ENCODE measurements around the gene KDM4B. TPM values are rescaled to one million over a fixed set of nuclear protein-coding genes. Genes with fewer than 3 reads are reported as not detected.

Gene KDM4B
- total and polyA plus RNA-seq, 2 donors (not counting 1 experiment from before 2014, with no cell fraction given), result 6.4 to 14.4 TPM

DNA sequence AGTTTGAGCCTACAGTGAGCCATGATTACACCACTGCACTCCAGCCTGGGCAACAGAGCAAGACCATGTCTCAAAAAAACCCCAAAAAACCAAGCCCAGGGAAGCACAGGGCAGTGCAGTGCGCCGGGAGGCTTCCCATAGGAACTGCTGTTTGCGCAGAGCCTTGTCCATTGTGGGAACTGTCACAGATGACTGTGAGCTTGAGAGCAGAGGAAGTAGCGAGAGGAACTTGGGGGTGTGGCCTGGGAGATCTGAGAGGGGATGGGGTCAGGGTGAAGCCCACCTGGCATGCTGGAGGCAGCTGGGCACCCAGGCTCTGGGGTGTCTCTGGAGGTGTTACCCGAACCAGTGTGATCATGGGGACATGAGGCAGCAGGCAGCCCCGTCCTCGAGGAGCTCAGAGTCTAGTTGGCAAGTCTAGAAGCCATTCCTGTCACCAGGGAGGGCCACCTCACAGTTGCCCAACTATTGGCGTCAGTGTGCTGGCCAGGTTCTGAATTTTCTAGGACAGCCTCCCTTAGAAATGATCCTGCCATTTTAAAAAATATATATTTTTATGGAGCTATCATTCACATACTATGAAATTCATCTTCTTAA is 10.4 kb downstream of the KDM4B start:
- Histone ChIP-seq H3K27ac (ENCODE audit: insufficient read depth, low read length) (no peak overlapping the region), H4K20me1 (ENCODE audit: control insufficient read depth, extremely low read depth, insufficient read depth, low read length) (peaks cover 2% of the 10 kb centered on the region)

DNA sequence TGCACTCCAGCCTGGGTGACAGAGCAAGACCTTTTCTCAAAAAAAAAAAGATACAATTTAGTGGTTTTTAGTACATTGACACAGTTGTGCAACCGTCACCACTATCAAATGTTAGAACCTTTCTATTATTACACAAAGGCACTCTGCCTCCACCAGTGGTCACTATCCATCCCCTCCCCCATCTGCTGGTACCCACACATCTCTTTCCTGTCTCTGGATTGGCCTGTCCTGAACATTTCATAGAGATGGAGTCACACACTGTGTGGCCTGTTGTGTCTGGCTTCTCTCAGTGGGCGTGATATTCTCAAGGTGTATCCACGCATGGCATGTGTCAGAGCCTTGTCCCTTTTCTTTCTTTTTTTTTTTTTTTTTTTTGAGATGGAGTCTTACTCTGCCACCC is 11.2 kb downstream of the KDM4B start:
- Histone ChIP-seq H3K4me3 (replicated peaks in 1 of 4; ENCODE audit: control extremely low read depth in 1 of 4, insufficient read depth in 1 of 4, low read depth in 3 of 4, low read length in 4 of 4) (no peak overlapping the region), H3K9ac (ENCODE audit: insufficient read depth, low read length) (no peak overlapping the region), H3K9me3 (ENCODE audit: control insufficient read depth, insufficient read depth, low read depth, low read length) (no peaks in the 10 kb centered on the region), H4K20me1 (ENCODE audit: control insufficient read depth, extremely low read depth, insufficient read depth, low read length) (peaks cover 2% of the 10 kb centered on the region), H3K27me3 (ENCODE audit: control insufficient read depth, insufficient read depth, low read length) (no peaks in the 10 kb centered on the region), H3K36me3 (ENCODE audit: control insufficient read depth, insufficient read depth, low read length) (no peaks in the 10 kb centered on the region), H3K4me1 (ENCODE audit: control insufficient read depth, extremely low read depth, insufficient read depth, low read length) (peaks cover 30% of the 10 kb centered on the region), H3K4me2 (ENCODE audit: extremely low read depth, insufficient read depth, low read length) (no peak overlapping the region), H2AFZ (ENCODE audit: low read length) (no peak overlapping the region), H3K27ac (ENCODE audit: insufficient read depth, low read length) (no peak overlapping the region), H3K79me2 (ENCODE audit: control insufficient read depth, insufficient read depth, low read length) (peaks cover 51% of the 10 kb centered on the region)
- TF ChIP-seq, protein P1, sequence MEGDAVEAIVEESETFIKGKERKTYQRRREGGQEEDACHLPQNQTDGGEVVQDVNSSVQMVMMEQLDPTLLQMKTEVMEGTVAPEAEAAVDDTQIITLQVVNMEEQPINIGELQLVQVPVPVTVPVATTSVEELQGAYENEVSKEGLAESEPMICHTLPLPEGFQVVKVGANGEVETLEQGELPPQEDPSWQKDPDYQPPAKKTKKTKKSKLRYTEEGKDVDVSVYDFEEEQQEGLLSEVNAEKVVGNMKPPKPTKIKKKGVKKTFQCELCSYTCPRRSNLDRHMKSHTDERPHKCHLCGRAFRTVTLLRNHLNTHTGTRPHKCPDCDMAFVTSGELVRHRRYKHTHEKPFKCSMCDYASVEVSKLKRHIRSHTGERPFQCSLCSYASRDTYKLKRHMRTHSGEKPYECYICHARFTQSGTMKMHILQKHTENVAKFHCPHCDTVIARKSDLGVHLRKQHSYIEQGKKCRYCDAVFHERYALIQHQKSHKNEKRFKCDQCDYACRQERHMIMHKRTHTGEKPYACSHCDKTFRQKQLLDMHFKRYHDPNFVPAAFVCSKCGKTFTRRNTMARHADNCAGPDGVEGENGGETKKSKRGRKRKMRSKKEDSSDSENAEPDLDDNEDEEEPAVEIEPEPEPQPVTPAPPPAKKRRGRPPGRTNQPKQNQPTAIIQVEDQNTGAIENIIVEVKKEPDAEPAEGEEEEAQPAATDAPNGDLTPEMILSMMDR (conservative IDR thresholded peaks at IDR 0.05 in 1 of 2, IDR thresholded peaks at IDR 0.05 in 1 of 2; ENCODE audit: low read depth in 1 of 2, low read length in 2 of 2), result no peak
- no peak for TF ChIP-seq EZH2 (IDR thresholded peaks at IDR 0.05; ENCODE audit: low read length, missing control alignments)
- peak in 1 of 2 donors; percentile 68 for DNase-seq (ENCODE audit: low read depth in 2 of 2)

More for the DNA sequence above, 10.4 kb downstream of the KDM4B start:
- H2AFZ ChIP-seq (ENCODE audit: low read length), result no peak overlapping the region
- no peak for DNase-seq (ENCODE audit: low read depth in 2 of 2)
- H3K27me3 ChIP-seq (ENCODE audit: control insufficient read depth, insufficient read depth, low read length), result no peaks in the 10 kb centered on the region
- H3K4me3 ChIP-seq (replicated peaks in 1 of 4; ENCODE audit: control extremely low read depth in 1 of 4, insufficient read depth in 1 of 4, low read depth in 3 of 4, low read length in 4 of 4), result no peak overlapping the region
- no peak overlapping the region for H3K4me2 ChIP-seq (ENCODE audit: extremely low read depth, insufficient read depth, low read length)
- H3K9me3 ChIP-seq (ENCODE audit: control insufficient read depth, insufficient read depth, low read depth, low read length), result no peaks in the 10 kb centered on the region
- no peaks in the 10 kb centered on the region for H3K36me3 ChIP-seq (ENCODE audit: control insufficient read depth, insufficient read depth, low read length)
- H3K79me2 ChIP-seq (ENCODE audit: control insufficient read depth, insufficient read depth, low read length), result peaks cover 52% of the 10 kb centered on the region
- TF ChIP-seq, protein P1 (conservative IDR thresholded peaks at IDR 0.05 in 1 of 2, IDR thresholded peaks at IDR 0.05 in 1 of 2; ENCODE audit: low read depth in 1 of 2, low read length in 2 of 2), result no peak
- no peak overlapping the region for H3K9ac ChIP-seq (ENCODE audit: insufficient read depth, low read length)
- peaks cover 30% of the 10 kb centered on the region for H3K4me1 ChIP-seq (ENCODE audit: control insufficient read depth, extremely low read depth, insufficient read depth, low read length)

DNA sequence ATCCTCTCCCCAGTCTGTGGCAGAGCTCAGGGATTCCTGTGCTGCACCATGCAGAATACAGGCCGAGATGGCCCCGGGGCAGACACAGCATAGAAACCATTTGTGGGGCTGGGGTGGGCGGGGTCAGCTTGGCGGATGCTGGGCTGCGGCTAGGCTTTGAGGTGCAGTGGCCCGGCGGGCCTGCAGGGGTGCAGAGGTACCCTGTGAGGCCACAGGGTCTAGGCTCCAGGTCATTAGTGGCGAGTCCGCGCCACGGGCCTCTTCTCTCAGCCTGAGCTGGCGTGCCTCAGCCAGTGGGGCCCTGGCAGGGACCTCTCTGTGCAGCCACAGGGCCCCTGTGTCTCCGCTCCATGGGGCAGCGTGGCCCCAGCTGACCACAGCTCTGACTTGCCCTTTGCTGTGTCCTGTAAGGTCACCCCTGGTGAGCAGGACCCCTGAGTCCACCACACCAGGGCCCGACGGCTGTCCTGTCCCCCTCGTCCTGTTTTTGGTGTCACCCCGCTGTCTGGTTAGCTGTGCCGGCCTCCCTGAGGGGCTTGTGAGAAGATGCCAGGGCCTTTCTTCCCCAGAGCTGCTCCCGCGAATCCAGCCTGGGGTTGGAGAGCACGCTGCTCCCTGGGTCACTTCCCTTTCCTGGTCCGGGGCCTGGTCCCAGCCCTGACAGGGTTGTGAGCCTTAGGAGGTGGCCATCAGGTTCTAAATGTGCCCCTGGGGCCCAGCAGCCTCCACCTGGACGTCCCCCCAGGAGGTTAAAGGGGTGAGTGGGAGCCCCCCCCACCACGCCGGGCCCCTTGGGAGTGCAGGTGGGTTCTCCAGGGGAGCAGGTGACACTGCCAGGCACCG is 12.1 kb downstream of the KDM4B start:
- no peak for DNase-seq (ENCODE audit: low read depth in 2 of 2)
- H3K9me3 ChIP-seq (ENCODE audit: control insufficient read depth, insufficient read depth, low read depth, low read length), result no peaks in the 10 kb centered on the region
- peaks cover 23% of the 10 kb centered on the region for H3K4me1 ChIP-seq (ENCODE audit: control insufficient read depth, extremely low read depth, insufficient read depth, low read length)
- no peak overlapping the region for H3K4me3 ChIP-seq (replicated peaks in 1 of 4; ENCODE audit: control extremely low read depth in 1 of 4, insufficient read depth in 1 of 4, low read depth in 3 of 4, low read length in 4 of 4)
- H2AFZ ChIP-seq (ENCODE audit: low read length), result no peak overlapping the region
- no peaks in the 10 kb centered on the region for H3K36me3 ChIP-seq (ENCODE audit: control insufficient read depth, insufficient read depth, low read length)
- H3K4me2 ChIP-seq (ENCODE audit: extremely low read depth, insufficient read depth, low read length), result no peak overlapping the region
- TF ChIP-seq, protein P1 (conservative IDR thresholded peaks at IDR 0.05 in 1 of 2, IDR thresholded peaks at IDR 0.05 in 1 of 2; ENCODE audit: low read depth in 1 of 2, low read length in 2 of 2), result no peak
- TF ChIP-seq EZH2 (IDR thresholded peaks at IDR 0.05; ENCODE audit: low read length, missing control alignments), result no peak
- no peak overlapping the region for H3K27ac ChIP-seq (ENCODE audit: insufficient read depth, low read length)
- no peaks in the 10 kb centered on the region for H3K27me3 ChIP-seq (ENCODE audit: control insufficient read depth, insufficient read depth, low read length)
- no peak overlapping the region for H3K9ac ChIP-seq (ENCODE audit: insufficient read depth, low read length)
- H4K20me1 ChIP-seq (ENCODE audit: control insufficient read depth, extremely low read depth, insufficient read depth, low read length), result peaks cover 2% of the 10 kb centered on the region
- H3K79me2 ChIP-seq (ENCODE audit: control insufficient read depth, insufficient read depth, low read length), result peaks cover 47% of the 10 kb centered on the region
